WTC11 (cell line): ENCODE results near the gene TMEM94.

ENCODE experiments used
- ATF2 ChIP-seq: sonication (generic); formaldehyde crosslinking; IDR thresholded peaks from 2 replicates; pipeline ENCODE4 v1.8.1; 2022; ENCODE audit warnings: low read depth, missing genetic modification reagents, borderline replicate concordance
- ATF6 ChIP-seq: sonication (generic); formaldehyde crosslinking; IDR thresholded peaks from 2 replicates; pipeline ENCODE4 v1.8.1; 2023; ENCODE audit warnings: mild to moderate bottlenecking, missing genetic modification reagents
- CREM ChIP-seq: sonication (generic); formaldehyde crosslinking; IDR thresholded peaks from 2 replicates; pipeline ENCODE4 v1.8.1; 2022; ENCODE audit warnings: mild to moderate bottlenecking, missing genetic modification reagents, moderate library complexity
- CTCF ChIP-seq: fragments of 200-600 bp; IDR thresholded peaks from 2 replicates; pipeline ENCODE4 v1.8.0; 2022; ENCODE audit warnings: antibody characterized with exemption
- JUN ChIP-seq: sonication (generic); formaldehyde crosslinking; IDR thresholded peaks from 2 replicates; pipeline ENCODE4 v1.8.0; 2023; ENCODE audit warnings: mild to moderate bottlenecking, missing genetic modification reagents
- TEAD1 ChIP-seq: sonication (generic); formaldehyde crosslinking; IDR thresholded peaks from 2 replicates; pipeline ENCODE4 v1.8.0; 2022; ENCODE audit warnings: mild to moderate bottlenecking, missing genetic modification reagents
- TEAD4 ChIP-seq: sonication (generic); formaldehyde crosslinking; IDR thresholded peaks from 2 replicates; pipeline ENCODE4 v1.8.0; 2022; ENCODE audit warnings: mild to moderate bottlenecking, missing genetic modification reagents
- TP53 ChIP-seq: sonication (generic); formaldehyde crosslinking; IDR thresholded peaks from 2 replicates; pipeline ENCODE4 v1.8.1; 2023; ENCODE audit warnings: mild to moderate bottlenecking, missing genetic modification reagents
- ZNF219 ChIP-seq: sonication (generic); formaldehyde crosslinking; IDR thresholded peaks from 2 replicates; pipeline ENCODE4 v1.8.0; 2023; ENCODE audit warnings: missing genetic modification reagents, mild to moderate bottlenecking, borderline replicate concordance
- ZNF416 ChIP-seq: fragments of 250-450 bp; sonication (Bioruptor Pico); IDR thresholded peaks from 2 replicates; pipeline ENCODE4 v1.9.0; 2021; ENCODE audit warnings: mild to moderate bottlenecking, inconsistent platforms
- ZNF671 ChIP-seq: fragments of 250-450 bp; sonication (Bioruptor Pico); IDR thresholded peaks from 2 replicates; pipeline ENCODE4 v1.8.0; 2021; ENCODE audit warnings: mild to moderate bottlenecking
- TF ChIP-seq, protein P1 (sequence below): sonication (generic); formaldehyde crosslinking; IDR thresholded peaks from 2 replicates; pipeline ENCODE4 v1.8.1; 2022; ENCODE audit warnings: mild to moderate bottlenecking, missing genetic modification reagents, moderate library complexity, borderline replicate concordance
- TF ChIP-seq, protein P2 (sequence below): sonication (generic); formaldehyde crosslinking; IDR thresholded peaks from 2 replicates; pipeline ENCODE4 v1.8.1; 2022; ENCODE audit warnings: missing genetic modification reagents, borderline replicate concordance
- TF ChIP-seq, protein P3 (sequence below): sonication (generic); formaldehyde crosslinking; IDR thresholded peaks from 2 replicates; pipeline ENCODE4 v1.8.1; 2022; ENCODE audit warnings: low read depth, mild to moderate bottlenecking, moderate library complexity, missing genetic modification reagents, borderline replicate concordance

- TF ChIP-seq ZNF416 (CRISPR knock-in tag), result no peak
- no peak for TF ChIP-seq CTCF
- TF ChIP-seq TEAD1 (CRISPR knock-in tag), result no peak
- no peak for TF ChIP-seq ZNF671 (CRISPR knock-in tag)
- no peak for TF ChIP-seq TP53 (CRISPR knock-in tag)
- TF ChIP-seq, protein P1, sequence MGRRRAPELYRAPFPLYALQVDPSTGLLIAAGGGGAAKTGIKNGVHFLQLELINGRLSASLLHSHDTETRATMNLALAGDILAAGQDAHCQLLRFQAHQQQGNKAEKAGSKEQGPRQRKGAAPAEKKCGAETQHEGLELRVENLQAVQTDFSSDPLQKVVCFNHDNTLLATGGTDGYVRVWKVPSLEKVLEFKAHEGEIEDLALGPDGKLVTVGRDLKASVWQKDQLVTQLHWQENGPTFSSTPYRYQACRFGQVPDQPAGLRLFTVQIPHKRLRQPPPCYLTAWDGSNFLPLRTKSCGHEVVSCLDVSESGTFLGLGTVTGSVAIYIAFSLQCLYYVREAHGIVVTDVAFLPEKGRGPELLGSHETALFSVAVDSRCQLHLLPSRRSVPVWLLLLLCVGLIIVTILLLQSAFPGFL (CRISPR knock-in tag), result no peak
- TF ChIP-seq, protein P2, sequence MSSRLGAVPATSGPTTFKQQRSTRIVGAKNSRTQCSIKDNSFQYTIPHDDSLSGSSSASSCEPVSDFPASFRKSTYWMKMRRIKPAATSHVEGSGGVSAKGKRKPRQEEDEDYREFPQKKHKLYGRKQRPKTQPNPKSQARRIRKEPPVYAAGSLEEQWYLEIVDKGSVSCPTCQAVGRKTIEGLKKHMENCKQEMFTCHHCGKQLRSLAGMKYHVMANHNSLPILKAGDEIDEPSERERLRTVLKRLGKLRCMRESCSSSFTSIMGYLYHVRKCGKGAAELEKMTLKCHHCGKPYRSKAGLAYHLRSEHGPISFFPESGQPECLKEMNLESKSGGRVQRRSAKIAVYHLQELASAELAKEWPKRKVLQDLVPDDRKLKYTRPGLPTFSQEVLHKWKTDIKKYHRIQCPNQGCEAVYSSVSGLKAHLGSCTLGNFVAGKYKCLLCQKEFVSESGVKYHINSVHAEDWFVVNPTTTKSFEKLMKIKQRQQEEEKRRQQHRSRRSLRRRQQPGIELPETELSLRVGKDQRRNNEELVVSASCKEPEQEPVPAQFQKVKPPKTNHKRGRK (CRISPR knock-in tag), result no peak
- no peak for TF ChIP-seq CREM (CRISPR knock-in tag)
- no peak for TF ChIP-seq ZNF219 (CRISPR knock-in tag)
- no peak for TF ChIP-seq ATF2 (CRISPR knock-in tag)
- TF ChIP-seq TEAD4 (CRISPR knock-in tag), result no peak
- TF ChIP-seq ATF6 (CRISPR knock-in tag), result no peak
- TF ChIP-seq, protein P3, sequence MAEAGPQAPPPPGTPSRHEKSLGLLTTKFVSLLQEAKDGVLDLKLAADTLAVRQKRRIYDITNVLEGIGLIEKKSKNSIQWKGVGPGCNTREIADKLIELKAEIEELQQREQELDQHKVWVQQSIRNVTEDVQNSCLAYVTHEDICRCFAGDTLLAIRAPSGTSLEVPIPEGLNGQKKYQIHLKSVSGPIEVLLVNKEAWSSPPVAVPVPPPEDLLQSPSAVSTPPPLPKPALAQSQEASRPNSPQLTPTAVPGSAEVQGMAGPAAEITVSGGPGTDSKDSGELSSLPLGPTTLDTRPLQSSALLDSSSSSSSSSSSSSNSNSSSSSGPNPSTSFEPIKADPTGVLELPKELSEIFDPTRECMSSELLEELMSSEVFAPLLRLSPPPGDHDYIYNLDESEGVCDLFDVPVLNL (CRISPR knock-in tag), result no peak
- no peak for TF ChIP-seq JUN (CRISPR knock-in tag)
Measured at GRCh38 chr17:75489511-75489955, 33.1 kb downstream of the TMEM94 start.
